Stimulated activated naive B cell treated with anti-CD40 and anti-IgM and Interleukin-4, amounts not matched to agents 10 μg/mL and 1 μg/mL and 100 μg/mL, for 72 hours (primary cell): ENCODE measurements around the gene ZNF423.

Source experiments
- ATAC-seq, 2 donors: fragments of 150-1000 bp; cut with Tn5 transposase; replicated peaks; 2 replicates each; pipeline ENCODE4 v1.10.0; 2021; ENCODE audit warnings: moderate library complexity in 1 of 2
- DNase-seq: peaks from one replicate; pipeline ENCODE4 v3.0.0; 2021
- H3K27ac Mint-ChIP-seq: one replicate; pipeline ENCODE4 v1.8.0; 2022; ENCODE audit warnings: mild to moderate bottlenecking, mixed read lengths
- H3K27me3 Mint-ChIP-seq, 2 donors: one replicate each; pipeline ENCODE4 v1.8.0; 2022; ENCODE audit warnings: mixed read lengths in 2 of 2
- H3K36me3 Mint-ChIP-seq, 2 donors: one replicate each; pipeline ENCODE4 v1.8.0; 2022; ENCODE audit warnings: mixed read lengths in 2 of 2, mild to moderate bottlenecking in 1 of 2
- H3K4me1 Mint-ChIP-seq, 2 donors: one replicate each; pipeline ENCODE4 v1.8.0; 2022; ENCODE audit warnings: mixed read lengths in 2 of 2, mild to moderate bottlenecking in 1 of 2
- H3K4me3 Mint-ChIP-seq, 2 donors: one replicate each; pipeline ENCODE4 v1.8.0; 2022; ENCODE audit warnings: mild to moderate bottlenecking in 2 of 2, mixed read lengths in 2 of 2, moderate library complexity in 1 of 2
- H3K9me3 Mint-ChIP-seq, 2 donors: one replicate each; pipeline ENCODE4 v1.8.0; 2022; ENCODE audit warnings: mixed read lengths in 2 of 2, mild to moderate bottlenecking in 1 of 2

The ZNF423 gene

GRCh38 chr16:49650603-49651002 lies 205.3 kb downstream of the ZNF423 start:
- H3K4me3 Mint-ChIP-seq, result no peak overlapping the region
- no peaks in the 10 kb centered on the region for H3K27me3 Mint-ChIP-seq
- no peak overlapping the region for H3K27ac Mint-ChIP-seq
- DNase-seq, result no peak
- no peak for ATAC-seq
- H3K9me3 Mint-ChIP-seq, result peaks cover 19 to 23% of the 10 kb centered on the region in 2 donors
- peaks cover 4 to 6% of the 10 kb centered on the region in 2 donors for H3K36me3 Mint-ChIP-seq
- no peaks in the 10 kb centered on the region for H3K4me1 Mint-ChIP-seq

GRCh38 chr16:49649013-49649765 lies 206.7 kb downstream of the ZNF423 start:
- no peak for ATAC-seq
- H3K27me3 Mint-ChIP-seq, result no peaks in the 10 kb centered on the region
- peaks cover 4 to 6% of the 10 kb centered on the region in 2 donors for H3K36me3 Mint-ChIP-seq
- no peaks in the 10 kb centered on the region for H3K4me1 Mint-ChIP-seq
- peaks cover 19 to 23% of the 10 kb centered on the region in 2 donors for H3K9me3 Mint-ChIP-seq
- H3K27ac Mint-ChIP-seq, result no peak overlapping the region
- no peak for DNase-seq
- H3K4me3 Mint-ChIP-seq, result no peak overlapping the region

- ATAC-seq (no peak), DNase-seq (no peak)
- no peaks in the 10 kb centered on the region for H3K4me1 Mint-ChIP-seq
- H3K27me3 Mint-ChIP-seq, result no peaks in the 10 kb centered on the region
- H3K27ac Mint-ChIP-seq, result no peak overlapping the region
- peaks cover 19 to 23% of the 10 kb centered on the region in 2 donors for H3K9me3 Mint-ChIP-seq
- H3K4me3 Mint-ChIP-seq, result no peak overlapping the region
- H3K36me3 Mint-ChIP-seq, result peaks cover 4 to 6% of the 10 kb centered on the region in 2 donors
These were observed 208.2 kb downstream of the ZNF423 start for GRCh38 chr16:49647673-49648072.

GRCh38 chr16:49645263-49645662 lies 210.6 kb downstream of the ZNF423 start:
- Mint-ChIP-seq H3K27ac (no peak overlapping the region), H3K36me3 (peaks cover 4 to 6% of the 10 kb centered on the region in 2 donors), H3K4me1 (peaks cover 0 to 9% of the 10 kb centered on the region in 2 donors), H3K4me3 (no peak overlapping the region), H3K9me3 (peaks cover 19 to 23% of the 10 kb centered on the region in 2 donors), H3K27me3 (peaks cover 0 to 1% of the 10 kb centered on the region in 2 donors)
- ATAC-seq (no peak), DNase-seq (no peak)

GRCh38 chr16:49644145-49644463 lies 211.8 kb downstream of the ZNF423 start:
- Mint-ChIP-seq H3K27ac (no peak overlapping the region), H3K9me3 (peaks cover 19 to 20% of the 10 kb centered on the region in 2 donors), H3K4me3 (no peak overlapping the region), H3K27me3 (peaks cover 0 to 7% of the 10 kb centered on the region in 2 donors), H3K4me1 (peaks cover 2 to 9% of the 10 kb centered on the region in 2 donors), H3K36me3 (peaks cover 4 to 6% of the 10 kb centered on the region in 2 donors)
- ATAC-seq, result no peak
- DNase-seq, result no peak

GRCh38 chr16:49643429-49644144 lies 212.3 kb downstream of the ZNF423 start:
- H3K36me3 Mint-ChIP-seq, result peaks cover 4 to 6% of the 10 kb centered on the region in 2 donors
- H3K9me3 Mint-ChIP-seq, result peaks cover 15 to 16% of the 10 kb centered on the region in 2 donors
- no peak overlapping the region for H3K27ac Mint-ChIP-seq
- no peak for DNase-seq
- peaks cover 2 to 9% of the 10 kb centered on the region in 2 donors for H3K4me1 Mint-ChIP-seq
- ATAC-seq, result no peak
- H3K27me3 Mint-ChIP-seq, result peaks cover 0 to 7% of the 10 kb centered on the region in 2 donors
- no peak overlapping the region for H3K4me3 Mint-ChIP-seq

- Mint-ChIP-seq H3K9me3 (peaks cover 0 to 3% of the 10 kb centered on the region in 2 donors), H3K4me1 (peaks cover 2 to 9% of the 10 kb centered on the region in 2 donors), H3K36me3 (no peaks in the 10 kb centered on the region), H3K27ac (no peak overlapping the region), H3K4me3 (no peak overlapping the region), H3K27me3 (peaks cover 0 to 7% of the 10 kb centered on the region in 2 donors)
- no peak for DNase-seq
- ATAC-seq, result no peak
These were observed 214.7 kb downstream of the ZNF423 start for GRCh38 chr16:49641250-49641649.

GRCh38 chr16:49640581-49640980 lies 215.3 kb downstream of the ZNF423 start:
- Mint-ChIP-seq H3K9me3 (no peaks in the 10 kb centered on the region), H3K27me3 (peaks cover 0 to 7% of the 10 kb centered on the region in 2 donors), H3K4me1 (peaks cover 2 to 9% of the 10 kb centered on the region in 2 donors), H3K27ac (no peak overlapping the region), H3K36me3 (no peaks in the 10 kb centered on the region), H3K4me3 (no peak overlapping the region)
- DNase-seq, result no peak
- no peak for ATAC-seq

GRCh38 chr16:49639739-49640431 lies 216.0 kb downstream of the ZNF423 start:
- H3K4me3 Mint-ChIP-seq, result no peak overlapping the region
- H3K4me1 Mint-ChIP-seq, result peaks cover 2 to 9% of the 10 kb centered on the region in 2 donors
- peaks cover 0 to 7% of the 10 kb centered on the region in 2 donors for H3K27me3 Mint-ChIP-seq
- H3K27ac Mint-ChIP-seq, result no peak overlapping the region
- ATAC-seq (no peak), DNase-seq (no peak)
- no peaks in the 10 kb centered on the region for H3K36me3 Mint-ChIP-seq
- H3K9me3 Mint-ChIP-seq, result no peaks in the 10 kb centered on the region

GRCh38 chr16:49638673-49639610 lies 217.0 kb downstream of the ZNF423 start:
- Mint-ChIP-seq H3K4me1 (peaks cover 4 to 9% of the 10 kb centered on the region in 2 donors), H3K4me3 (no peak overlapping the region), H3K27ac (no peak overlapping the region), H3K36me3 (no peaks in the 10 kb centered on the region), H3K9me3 (no peaks in the 10 kb centered on the region), H3K27me3 (peaks cover 0 to 7% of the 10 kb centered on the region in 2 donors)
- ATAC-seq, result no peak
- DNase-seq, result no peak

GRCh38 chr16:49637933-49638672 lies 217.8 kb downstream of the ZNF423 start:
- H3K4me3 Mint-ChIP-seq, result no peak overlapping the region
- no peaks in the 10 kb centered on the region for H3K9me3 Mint-ChIP-seq
- DNase-seq, result no peak
- H3K27ac Mint-ChIP-seq, result no peak overlapping the region
- H3K36me3 Mint-ChIP-seq, result no peaks in the 10 kb centered on the region
- ATAC-seq, result no peak
- H3K27me3 Mint-ChIP-seq, result peaks cover 0 to 7% of the 10 kb centered on the region in 2 donors
- H3K4me1 Mint-ChIP-seq, result peaks cover 4 to 9% of the 10 kb centered on the region in 2 donors

GRCh38 chr16:49637511-49637910 lies 218.4 kb downstream of the ZNF423 start:
- H3K4me3 Mint-ChIP-seq, result no peak overlapping the region
- H3K27ac Mint-ChIP-seq, result no peak overlapping the region
- H3K4me1 Mint-ChIP-seq, result peaks cover 4 to 9% of the 10 kb centered on the region in 2 donors
- no peaks in the 10 kb centered on the region for H3K36me3 Mint-ChIP-seq
- no peak for ATAC-seq
- peaks cover 0 to 7% of the 10 kb centered on the region in 2 donors for H3K27me3 Mint-ChIP-seq
- no peak for DNase-seq
- H3K9me3 Mint-ChIP-seq, result no peaks in the 10 kb centered on the region

- no peak overlapping the region for H3K27ac Mint-ChIP-seq
- ATAC-seq (no peak), DNase-seq (no peak)
- H3K36me3 Mint-ChIP-seq, result no peaks in the 10 kb centered on the region
- H3K9me3 Mint-ChIP-seq, result no peaks in the 10 kb centered on the region
- peaks cover 0 to 7% of the 10 kb centered on the region in 2 donors for H3K27me3 Mint-ChIP-seq
- peaks cover 4 to 13% of the 10 kb centered on the region in 2 donors for H3K4me1 Mint-ChIP-seq
- no peak overlapping the region for H3K4me3 Mint-ChIP-seq
These were observed 219.3 kb downstream of the ZNF423 start for GRCh38 chr16:49636608-49637007.
